ENCODE data around the gene COLEC11.

COLEC11 gene

GRCh38 chr2:3627500-3628100, 32.7 kb downstream of the COLEC11 start:
- DNase-seq (ENCODE audit: low read depth) = no peak
- no peak for TF ChIP-seq CTCF (IDR thresholded peaks at IDR 0.05; ENCODE audit: insufficient read depth, low read depth, low read length, missing control alignments)
- no peak overlapping the region for H3K4me3 ChIP-seq (ENCODE audit: low read depth, low read length)

GRCh38 chr2:3628241-3628679, 33.3 kb downstream of the COLEC11 start:
- no peak overlapping the region for H3K4me3 ChIP-seq (ENCODE audit: low read depth, low read length)
- TF ChIP-seq CTCF (IDR thresholded peaks at IDR 0.05; ENCODE audit: insufficient read depth, low read depth, low read length, missing control alignments) = no peak
- DNase-seq (ENCODE audit: low read depth) = no peak

GRCh38 chr2:3628800-3629199, 33.9 kb downstream of the COLEC11 start:
- TF ChIP-seq CTCF (IDR thresholded peaks at IDR 0.05; ENCODE audit: insufficient read depth, low read depth, low read length, missing control alignments) = no peak
- DNase-seq (ENCODE audit: low read depth) = no peak

GRCh38 chr2:3630631-3631030, 35.7 kb downstream of the COLEC11 start:
- no peak for TF ChIP-seq CTCF (IDR thresholded peaks at IDR 0.05; ENCODE audit: insufficient read depth, low read depth, low read length, missing control alignments)
- H3K4me3 ChIP-seq (ENCODE audit: low read depth, low read length) = no peak overlapping the region
- no peak for DNase-seq (ENCODE audit: low read depth)

More at GRCh38 chr2:3628800-3629199, 33.9 kb downstream of the COLEC11 start:
- H3K4me3 ChIP-seq (ENCODE audit: low read depth, low read length) = no peak overlapping the region

- TF ChIP-seq CTCF (IDR thresholded peaks at IDR 0.05; ENCODE audit: insufficient read depth, low read depth, low read length, missing control alignments) = no peak
- no peak overlapping the region for H3K4me3 ChIP-seq (ENCODE audit: low read depth, low read length)
- no peak for DNase-seq (ENCODE audit: low read depth)
These were observed 36.4 kb downstream of the COLEC11 start for GRCh38 chr2:3631161-3631850.

GRCh38 chr2:3631851-3632659, 37.1 kb downstream of the COLEC11 start:
- no peak for DNase-seq (ENCODE audit: low read depth)
- no peak for TF ChIP-seq CTCF (IDR thresholded peaks at IDR 0.05; ENCODE audit: insufficient read depth, low read depth, low read length, missing control alignments)
- no peak overlapping the region for H3K4me3 ChIP-seq (ENCODE audit: low read depth, low read length)

All from GM12865 (cell line).